Measurements from ENCODE around the gene TRANK1. TPM values are rescaled to one million over a fixed set of nuclear protein-coding genes. Genes with fewer than 3 reads are reported as not detected.

TRANK1 gene
- total and polyA plus RNA-seq, 2 of the 8 experiments (the other 6 are each of a cell fraction or from before 2014, with no cell fraction given) = 2.9 to 8.8 TPM

DNA sequence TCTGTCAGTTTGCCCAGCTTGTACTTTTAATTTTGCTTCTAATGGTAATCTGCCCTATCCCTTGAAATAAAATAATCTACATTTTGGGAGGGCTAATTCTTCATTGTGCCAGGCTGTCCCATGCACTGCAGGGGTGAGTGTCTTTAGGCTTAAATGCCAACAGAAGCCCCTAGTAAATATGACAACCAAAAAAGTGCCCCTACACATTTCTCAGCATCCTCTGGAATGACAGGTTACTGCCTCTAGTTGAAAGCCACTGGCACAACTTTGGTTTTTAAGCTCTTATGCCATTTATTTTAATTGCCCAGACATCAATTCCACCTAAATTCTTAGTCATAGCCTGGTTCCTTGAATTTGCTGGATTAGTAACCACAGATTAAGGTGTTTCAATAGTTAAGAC, 44.7 kb upstream of the TRANK1 start:
- Histone ChIP-seq H2BK5ac (ENCODE audit: low read depth, low read length) (no peak overlapping the region), H3K79me2 (ENCODE audit: control insufficient read depth in 1 of 2, insufficient read depth in 2 of 2, low read length in 2 of 2) (peaks cover 10 to 48% of the 10 kb centered on the region in 2 experiments; a peak in 3 of 4 replicates), H2BK15ac (ENCODE audit: low read length) (no peak overlapping the region), H4K5ac (ENCODE audit: insufficient read length, low read depth, low read length) (no peak overlapping the region), H3K9me3 (ENCODE audit: insufficient read depth in 2 of 2, low read depth in 1 of 2, low read length in 1 of 2) (no peaks in the 10 kb centered on the region), H3K27ac (ENCODE audit: low read depth, low read length) (no peak overlapping the region), H3K79me1 (ENCODE audit: low read depth, low read length) (no peaks in the 10 kb centered on the region; the same call in 1 of the 2 replicates), H3K4ac (replicated peaks; ENCODE audit: insufficient read length, low read depth, low read length) (no peak overlapping the region), H4K91ac (replicated peaks; ENCODE audit: insufficient read length, low read length) (no peak overlapping the region), H3K14ac (ENCODE audit: insufficient read length) (no peak overlapping the region), H3K4me1 (replicated peaks in 1 of 4; ENCODE audit: control insufficient read depth in 3 of 4, insufficient read depth in 4 of 4, low read length in 3 of 4) (peaks cover 0 to 2% (median 0%) of the 10 kb centered on the region in 4 experiments; a peak in 3 of 7 replicates), H3K9ac (replicated peaks in 1 of 4; ENCODE audit: extremely low read depth in 1 of 4, low read depth in 3 of 4, low read length in 3 of 4) (no peak overlapping the region), H2BK20ac (ENCODE audit: low read length) (no peak overlapping the region), H3K4me2 (ENCODE audit: insufficient read depth in 1 of 2, low read depth in 2 of 2, low read length in 2 of 2) (peak overlapping the region in 1 of 2 experiments; percentile 16; a peak in 1 of 4 replicates), H3K36me3 (ENCODE audit: control insufficient read depth in 2 of 4, insufficient read depth in 4 of 4, low read length in 3 of 4) (peaks cover 0 to 47% (median 18%) of the 10 kb centered on the region in 4 experiments; a peak in 5 of 8 replicates), H3K56ac (replicated peaks; ENCODE audit: insufficient read length, low read depth, low read length) (no peak overlapping the region), H2BK120ac (replicated peaks; ENCODE audit: low read depth, low read length) (no peak overlapping the region), H3K27me3 (replicated peaks in 1 of 4; ENCODE audit: control insufficient read depth in 3 of 4, extremely low read depth in 1 of 4, insufficient read depth in 3 of 4, low read length in 3 of 4) (no peaks in the 10 kb centered on the region), H3K18ac (ENCODE audit: extremely low read depth, low read length) (no peak overlapping the region), H2AK5ac (ENCODE audit: low read depth, low read length) (no peak overlapping the region), H4K20me1 (replicated peaks in 1 of 2; ENCODE audit: control insufficient read depth in 1 of 2, insufficient read depth in 2 of 2, low read length in 2 of 2) (peaks cover 2 to 10% of the 10 kb centered on the region in 2 experiments), H4K8ac (ENCODE audit: extremely low read depth, insufficient read depth, low read length) (no peak overlapping the region), H2BK12ac (ENCODE audit: low read depth, low read length) (no peak overlapping the region), H3K23ac (ENCODE audit: insufficient read length) (no peak overlapping the region), H3K4me3 (ENCODE audit: extremely low read depth in 1 of 4, insufficient read depth in 2 of 4, low read depth in 3 of 4, low read length in 4 of 4) (peak overlapping the region in 1 of 4 experiments; percentile 89; a peak in 2 of 8 replicates), H3K23me2 (ENCODE audit: low read depth, low read length) (peaks cover 4% of the 10 kb centered on the region; the same call in 1 of the 2 replicates), H2AFZ (ENCODE audit: low read length) (no peak overlapping the region)
- CTCF ChIA-PET (ENCODE audit: partially characterized antibody) = interaction anchor here (0.6 to 2.5 kb wide), 7 partner anchors 12 to 85 kb away, joined by 3 to 9 read pairs (median 3); no protein-coding TSS in a partner anchor
- FAIRE-seq (no peak), DNase-seq (ENCODE audit: low read depth in 1 of 2, low spot score in 2 of 2) (no peak)
- TF ChIP-seq TBP (IDR thresholded peaks at IDR 0.05; ENCODE audit: low read depth, low read length) = no peak
- no peak for TF ChIP-seq SIX5 (IDR thresholded peaks at IDR 0.05; ENCODE audit: low read depth, low read length)
- no peak for TF ChIP-seq EZH2 (IDR thresholded peaks at IDR 0.05; ENCODE audit: low read depth, low read length, severe bottlenecking)
- TF ChIP-seq, protein P1, sequence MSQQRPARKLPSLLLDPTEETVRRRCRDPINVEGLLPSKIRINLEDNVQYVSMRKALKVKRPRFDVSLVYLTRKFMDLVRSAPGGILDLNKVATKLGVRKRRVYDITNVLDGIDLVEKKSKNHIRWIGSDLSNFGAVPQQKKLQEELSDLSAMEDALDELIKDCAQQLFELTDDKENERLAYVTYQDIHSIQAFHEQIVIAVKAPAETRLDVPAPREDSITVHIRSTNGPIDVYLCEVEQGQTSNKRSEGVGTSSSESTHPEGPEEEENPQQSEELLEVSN (IDR thresholded peaks at IDR 0.05) = no peak
- POLR2A ChIA-PET (ENCODE audit: partially characterized antibody) = interaction anchor here (0.5 to 1.6 kb wide), 3 partner anchors 16 to 1247 kb away, joined by 3 to 5 read pairs (median 4); no protein-coding TSS in a partner anchor

Data from H1 (cell line).